Thymus (tissue), 11 donors: Measurements from ENCODE around the gene ELMOD3. TPM values are rescaled to one million over a fixed set of nuclear protein-coding genes. Genes with fewer than 3 reads are reported as not detected.

ENCODE experiments used
- DNase-seq, 9 donors: peaks; one replicate each; pipeline ENCODE4 v3.0.0-alpha.2; 2013; ENCODE audit warnings: low spot score in 9 of 9, low read depth in 6 of 9, missing footprints in 1 of 9
- H3K27ac ChIP-seq, 2 donors: one replicate each; pipeline ENCODE4 v1.5.1; 2013; ENCODE audit warnings: control low read depth in 1 of 2, low read depth in 1 of 2, low read length in 1 of 2, mild to moderate bottlenecking in 1 of 2, moderate library complexity in 1 of 2
- H3K27me3 ChIP-seq, 2 donors: one replicate each; pipeline ENCODE4 v1.5.1; 2013; ENCODE audit warnings: low read length in 1 of 2; ENCODE audit not compliant: control insufficient read depth in 2 of 2, insufficient read depth in 1 of 2
- H3K36me3 ChIP-seq, 2 donors: one replicate each; pipeline ENCODE4 v1.5.1; 2013; ENCODE audit warnings: low read length in 1 of 2, mild to moderate bottlenecking in 1 of 2, moderate library complexity in 1 of 2; ENCODE audit not compliant: control insufficient read depth in 2 of 2, insufficient read depth in 2 of 2
- H3K4me1 ChIP-seq, 2 donors: one replicate each; pipeline ENCODE4 v1.5.1; 2013; ENCODE audit warnings: low read length in 2 of 2; ENCODE audit not compliant: control insufficient read depth in 2 of 2, insufficient read depth in 2 of 2
- H3K4me3 ChIP-seq, 2 donors: one replicate each; pipeline ENCODE4 v1.5.1; 2013; ENCODE audit warnings: low read length in 2 of 2, control low read depth in 1 of 2, mild to moderate bottlenecking in 1 of 2
- H3K9me3 ChIP-seq, 2 donors: one replicate each; pipeline ENCODE4 v1.5.1; 2013; ENCODE audit warnings: low read length in 1 of 2, mild to moderate bottlenecking in 1 of 2; ENCODE audit not compliant: control insufficient read depth in 2 of 2, insufficient read depth in 1 of 2
- WGBS: extraction: QIAGEN DNeasy Blood & Tissue Kit; methylation state at CpG from one replicate; pipeline ENCODE4 v1.1.7; 2013; 5-methylcytosine and 5-hydroxymethylcytosine counted together
- polyA plus RNA-seq: library from polyadenylated mRNA; stranded (reverse); fragments of 200-250 nt; gene quantifications from one replicate; pipeline ENCODE4 v1.2.3, GENCODE V29; 2013
- total RNA-seq: library from RNA; stranded (reverse); fragments of 120-200 nt; gene quantifications from one replicate; pipeline ENCODE4 v1.2.4, GENCODE V29; 2013
- donor health status: healthy.

ELMOD3 gene
- total and polyA plus RNA-seq, 2 donors, result 10.0 to 21.7 TPM

GRCh38 chr2:85423525-85423924, 69.0 kb downstream of the ELMOD3 start:
- DNase-seq, result no peak
- Histone ChIP-seq H3K36me3 (no peaks in the 10 kb centered on the region), H3K27me3 (no peaks in the 10 kb centered on the region), H3K4me3 (no peak overlapping the region), H3K9me3 (peaks cover 0 to 5% of the 10 kb centered on the region in 2 donors), H3K27ac (no peak overlapping the region), H3K4me1 (peaks cover 12 to 41% of the 10 kb centered on the region in 2 donors)
- WGBS, result 52% methylated on average over 5 of the region's 5 CpGs

- DNase-seq, result no peak
- Histone ChIP-seq H3K4me1 (peaks cover 10 to 28% of the 10 kb centered on the region in 2 donors), H3K9me3 (no peaks in the 10 kb centered on the region), H3K27ac (no peak overlapping the region), H3K4me3 (no peak overlapping the region), H3K36me3 (no peaks in the 10 kb centered on the region), H3K27me3 (no peaks in the 10 kb centered on the region)
- WGBS, result 97% methylated on average over 3 of the region's 3 CpGs
Measured at GRCh38 chr2:85425588-85425987, 71.0 kb downstream of the ELMOD3 start.

GRCh38 chr2:85427300-85427835, 72.8 kb downstream of the ELMOD3 start:
- no peaks in the 10 kb centered on the region for H3K9me3 ChIP-seq
- no peaks in the 10 kb centered on the region for H3K36me3 ChIP-seq
- 91% methylated on average over 3 of the region's 3 CpGs for WGBS
- peaks cover 7 to 20% of the 10 kb centered on the region in 2 donors for H3K4me1 ChIP-seq
- H3K27me3 ChIP-seq, result no peaks in the 10 kb centered on the region
- H3K27ac ChIP-seq, result no peak overlapping the region
- no peak for DNase-seq
- no peak overlapping the region for H3K4me3 ChIP-seq

DNA sequence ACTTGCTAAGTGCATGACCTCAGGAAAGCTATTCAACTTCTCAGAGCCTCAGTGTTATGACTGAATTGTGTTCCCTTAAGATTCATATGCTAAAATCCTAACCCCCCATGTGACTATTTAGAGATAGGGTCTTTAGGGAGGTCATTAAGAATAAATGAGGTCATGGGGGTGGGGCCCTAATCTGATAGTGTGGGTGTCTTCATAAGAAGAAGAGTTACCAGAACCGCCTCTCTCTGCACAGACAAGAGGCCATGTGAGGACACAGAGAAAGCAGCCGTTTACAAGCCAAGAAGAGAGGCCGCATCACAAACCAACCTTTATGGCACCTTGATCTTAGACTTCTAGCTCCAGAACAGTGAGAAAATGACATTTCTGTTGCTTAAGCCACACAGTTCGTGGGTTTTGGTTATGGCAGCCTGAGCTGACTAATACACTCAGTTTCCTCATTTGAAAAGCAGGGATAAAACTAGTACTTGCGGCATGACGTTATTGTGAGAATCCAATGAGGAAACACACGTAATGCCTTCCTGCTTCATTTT, 73.8 kb downstream of the ELMOD3 start:
- Histone ChIP-seq H3K27me3 (no peaks in the 10 kb centered on the region), H3K4me3 (no peak overlapping the region), H3K4me1 (peaks cover 7 to 19% of the 10 kb centered on the region in 2 donors), H3K9me3 (no peaks in the 10 kb centered on the region), H3K27ac (no peak overlapping the region), H3K36me3 (no peaks in the 10 kb centered on the region)
- no peak for DNase-seq
- 67% methylated on average over 7 of the region's 7 CpGs for WGBS

GRCh38 chr2:85429213-85429923, 74.8 kb downstream of the ELMOD3 start:
- Histone ChIP-seq H3K27me3 (no peaks in the 10 kb centered on the region), H3K9me3 (no peaks in the 10 kb centered on the region), H3K4me3 (no peak overlapping the region), H3K27ac (no peak overlapping the region), H3K36me3 (no peaks in the 10 kb centered on the region), H3K4me1 (peaks cover 7 to 15% of the 10 kb centered on the region in 2 donors)
- no peak for DNase-seq
- 79% methylated on average over 12 of the region's 12 CpGs for WGBS

DNA sequence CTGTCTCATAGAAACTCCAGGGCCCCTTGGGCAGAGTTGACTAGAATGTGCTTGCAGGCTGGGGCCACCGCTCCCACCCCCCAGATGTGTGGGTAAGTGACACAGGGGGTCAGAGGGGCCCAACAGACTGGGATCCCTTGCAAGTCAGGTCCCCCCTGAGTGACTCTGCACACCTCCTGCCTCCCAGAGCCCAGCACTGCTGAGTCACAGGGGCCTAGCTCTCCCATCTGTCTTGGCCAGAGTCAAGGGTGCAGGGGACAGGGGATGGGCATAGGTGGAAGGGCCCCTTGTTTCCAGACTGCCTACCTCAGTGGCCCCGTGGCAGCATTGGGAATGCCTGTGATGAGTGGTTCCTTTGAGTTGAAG, 75.3 kb downstream of the ELMOD3 start:
- Histone ChIP-seq H3K4me3 (no peak overlapping the region), H3K36me3 (no peaks in the 10 kb centered on the region), H3K27ac (no peak overlapping the region), H3K27me3 (no peaks in the 10 kb centered on the region), H3K4me1 (peaks cover 7 to 19% of the 10 kb centered on the region in 2 donors), H3K9me3 (no peaks in the 10 kb centered on the region)
- DNase-seq, result no peak
- 93% methylated on average over 2 of the region's 2 CpGs for WGBS

GRCh38 chr2:85430752-85431569, 76.4 kb downstream of the ELMOD3 start:
- peaks cover 15 to 30% of the 10 kb centered on the region in 2 donors for H3K4me1 ChIP-seq
- WGBS, result 93% methylated on average over 16 of the region's 16 CpGs
- no peak for DNase-seq
- no peak overlapping the region for H3K4me3 ChIP-seq
- H3K27me3 ChIP-seq, result no peaks in the 10 kb centered on the region
- no peaks in the 10 kb centered on the region for H3K9me3 ChIP-seq
- no peaks in the 10 kb centered on the region for H3K36me3 ChIP-seq
- no peak overlapping the region for H3K27ac ChIP-seq

DNA sequence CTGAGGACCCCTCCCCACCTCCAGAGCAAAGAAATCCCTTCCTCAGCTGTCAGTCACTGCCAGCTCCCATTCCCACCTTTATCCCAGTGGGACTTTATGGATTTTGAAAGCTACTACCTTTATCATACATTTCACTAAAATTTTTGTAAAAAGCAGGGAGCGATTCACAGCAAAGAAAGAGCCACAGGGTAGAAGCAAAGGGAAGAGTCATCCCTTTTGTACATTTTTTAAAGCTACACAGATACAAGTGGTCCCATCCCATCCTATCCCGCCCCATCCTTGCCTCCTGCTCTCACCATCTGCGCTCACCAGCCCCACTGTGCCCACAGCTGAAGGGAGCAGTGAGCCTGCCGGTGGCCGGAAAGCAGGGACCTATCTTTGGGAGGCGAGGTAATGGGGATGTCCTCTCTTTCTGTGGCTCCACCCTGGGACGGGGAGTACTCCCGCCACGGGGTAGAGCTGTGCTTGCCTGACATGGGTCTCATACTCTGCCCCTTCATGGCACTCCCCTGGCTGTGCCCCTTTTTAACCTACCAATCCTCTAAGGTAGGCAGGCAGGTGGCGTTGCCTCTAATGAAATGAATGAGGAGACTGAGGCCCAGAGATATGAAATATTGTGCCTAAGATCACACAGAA, 77.1 kb downstream of the ELMOD3 start:
- WGBS, result 96% methylated on average over 10 of the region's 10 CpGs
- H3K27ac ChIP-seq, result no peak overlapping the region
- H3K4me3 ChIP-seq, result no peak overlapping the region
- no peaks in the 10 kb centered on the region for H3K27me3 ChIP-seq
- DNase-seq, result no peak
- peaks cover 19 to 37% of the 10 kb centered on the region in 2 donors for H3K4me1 ChIP-seq
- no peaks in the 10 kb centered on the region for H3K36me3 ChIP-seq
- no peaks in the 10 kb centered on the region for H3K9me3 ChIP-seq
